ENCODE results near the gene ASCL2.
A peak's percentile ranks its signal among the peaks of the same experiment; 100 is the strongest.
"Not testable (repeated sequence)": the region's sequence is repeated elsewhere in the genome, so short reads cannot be mapped to it uniquely, and the experiment has no call there.

The ASCL2 gene

DNA sequence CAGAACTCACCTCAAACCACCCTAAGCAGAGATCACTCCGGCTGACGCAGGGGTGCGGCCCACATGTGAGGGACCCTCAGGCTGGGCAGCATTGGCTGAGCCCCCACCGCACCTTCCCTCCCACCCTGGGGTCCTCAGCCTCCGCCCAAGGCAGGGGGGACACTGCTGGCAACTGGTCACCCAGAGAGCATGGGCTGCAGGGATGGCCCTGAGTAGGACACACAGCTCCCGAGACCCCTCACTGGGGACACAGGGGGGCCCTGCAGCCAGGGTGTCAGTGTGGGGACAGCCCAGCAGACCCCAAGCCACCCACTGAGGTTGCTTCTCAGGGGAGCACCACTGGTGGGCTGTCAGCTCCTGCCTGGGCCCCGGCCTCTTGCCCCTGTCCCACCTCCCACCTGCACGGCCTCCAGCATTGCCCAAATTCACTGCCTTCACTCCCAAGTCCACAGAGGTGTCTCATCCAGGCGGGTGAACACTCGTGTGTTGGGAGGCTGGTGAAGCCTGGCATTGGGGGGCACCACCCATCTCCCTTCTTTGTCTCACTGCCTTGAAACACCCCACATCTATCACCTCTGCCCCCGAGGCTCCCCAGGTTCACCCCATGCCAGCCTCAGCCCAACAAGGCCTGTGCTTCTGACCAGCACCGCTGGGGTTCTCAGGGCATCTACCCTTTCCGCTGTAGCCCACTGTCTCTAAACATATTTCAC, 26.7 kb upstream of the ASCL2 start:
- FAIRE-seq, result no peak

DNA sequence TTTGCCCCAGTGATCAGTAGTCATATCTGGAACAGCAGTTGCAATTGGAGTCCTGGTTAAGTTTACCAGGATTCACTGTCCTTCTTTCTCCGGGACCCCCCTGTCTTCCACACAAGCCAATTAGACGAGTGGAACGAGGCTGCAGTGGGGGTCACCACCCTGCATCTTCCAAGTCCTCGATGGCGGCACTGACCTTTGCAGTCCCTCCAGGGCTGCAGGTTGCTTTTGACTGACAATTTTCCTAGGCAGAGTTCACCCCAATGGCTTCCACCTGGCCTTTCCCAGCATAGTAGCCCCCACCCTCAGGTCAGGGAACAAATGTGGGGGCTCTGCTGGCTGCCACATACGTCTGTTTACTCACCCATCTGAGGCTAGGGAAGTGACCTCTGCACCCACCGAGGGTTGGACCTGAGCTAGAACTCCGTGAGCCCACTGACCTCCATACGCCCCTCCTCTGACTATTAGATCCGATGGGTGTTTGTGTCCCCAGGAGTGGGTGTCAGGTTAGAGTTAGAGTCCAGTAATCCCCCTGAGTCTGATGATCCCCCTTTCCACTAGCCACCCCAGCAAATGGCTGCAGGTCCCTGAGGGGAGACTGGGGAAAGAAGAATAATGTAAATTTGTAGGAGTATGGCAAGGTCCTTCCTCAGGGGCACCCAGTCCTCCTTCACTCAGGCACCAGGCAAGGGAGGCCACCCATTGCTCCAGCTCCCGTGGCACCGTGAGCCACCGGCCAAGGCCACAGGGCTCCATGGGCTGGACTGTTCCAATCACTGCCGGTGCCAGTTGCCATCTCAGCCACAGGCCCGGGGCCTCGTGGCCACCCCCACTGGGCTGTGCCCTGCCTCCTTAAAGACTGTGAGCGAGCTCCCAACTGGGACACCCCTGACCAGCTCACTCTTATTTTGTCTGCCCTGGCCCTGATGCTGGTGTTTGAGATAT, 25.9 kb upstream of the ASCL2 start:
- FAIRE-seq, result no peak

- FAIRE-seq, result no peak
Measured at GRCh38 chr11:2294926-2295290, 24.5 kb upstream of the ASCL2 start.

GRCh38 chr11:2293984-2294925, 23.9 kb upstream of the ASCL2 start:
- no peak for FAIRE-seq

- no peak for FAIRE-seq
Measured at GRCh38 chr11:2293531-2293971, 23.2 kb upstream of the ASCL2 start.

DNA sequence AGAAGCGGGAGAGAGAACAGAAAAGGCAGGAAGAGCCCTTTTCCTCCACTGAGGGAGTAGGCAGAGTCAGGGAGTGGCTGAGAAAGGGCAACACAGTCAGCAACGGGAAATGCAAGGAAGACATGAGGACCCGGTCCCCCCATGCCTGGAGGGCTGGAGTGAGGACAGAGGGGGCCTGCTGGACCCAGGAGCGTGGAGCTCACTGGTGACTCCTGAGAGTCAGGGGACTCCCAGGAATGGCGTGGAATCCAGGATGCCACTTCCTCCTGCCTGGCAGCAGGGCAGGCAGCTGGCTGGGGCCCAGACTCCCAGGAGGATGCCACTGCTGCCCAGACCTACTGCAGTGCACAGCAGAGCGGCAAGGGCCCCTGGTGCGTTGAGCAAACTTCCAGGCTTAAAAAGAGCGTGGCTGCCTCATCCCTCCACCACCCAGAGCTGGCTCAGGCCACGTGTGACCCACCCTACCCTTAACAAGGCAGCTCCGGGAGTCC, 20.0 kb upstream of the ASCL2 start:
- FAIRE-seq, result no peak

- no peak for FAIRE-seq
Measured at GRCh38 chr11:2289859-2290258, 19.5 kb upstream of the ASCL2 start.

GRCh38 chr11:2289350-2289749, 19.0 kb upstream of the ASCL2 start:
- FAIRE-seq, result no peak

DNA sequence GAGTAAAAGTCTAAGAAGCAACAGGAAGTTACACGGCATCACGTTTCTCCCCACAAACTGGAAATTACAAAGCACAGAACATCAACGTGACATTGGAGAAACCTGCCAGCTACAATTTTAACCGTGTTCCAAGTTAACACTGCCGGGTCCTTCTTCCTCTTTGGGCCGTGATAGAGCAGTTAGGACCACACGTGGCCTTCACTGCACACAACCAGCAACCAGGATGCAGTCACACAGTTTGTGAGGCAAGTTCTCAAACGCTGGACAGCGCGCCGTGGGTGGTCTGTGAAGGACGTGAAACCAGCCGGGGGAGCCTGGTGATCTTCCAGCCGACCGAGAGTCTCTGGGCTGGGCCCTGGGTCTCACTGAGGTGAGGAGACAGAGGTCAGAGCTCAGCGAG, 16.7 kb upstream of the ASCL2 start:
- peak; percentile 54 for FAIRE-seq

- not testable (repeated sequence) for FAIRE-seq
Measured at GRCh38 chr11:2286350-2286749, 16.0 kb upstream of the ASCL2 start.

- peak; percentile 8 for FAIRE-seq
Measured at GRCh38 chr11:2280208-2280607, 9.8 kb upstream of the ASCL2 start.

GRCh38 chr11:2277933-2278523, 7.6 kb upstream of the ASCL2 start:
- no peak for FAIRE-seq

DNA sequence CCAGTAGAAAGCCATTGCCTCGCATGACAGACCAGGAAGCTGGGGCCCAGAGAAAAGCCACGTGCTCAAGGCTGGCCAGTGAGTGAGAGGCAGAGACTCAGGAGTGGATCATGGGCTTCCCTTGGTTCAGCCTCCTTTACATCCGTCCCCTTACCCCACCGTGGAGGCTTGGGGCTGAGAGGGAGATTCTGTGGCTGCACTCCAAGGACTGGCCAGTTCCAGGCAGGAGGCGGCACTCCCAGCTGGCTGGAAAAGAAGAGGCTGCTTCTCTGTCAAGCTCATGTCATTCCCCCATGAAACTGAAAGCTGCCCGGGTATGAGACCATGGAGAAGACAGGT, 6.6 kb upstream of the ASCL2 start:
- FAIRE-seq, result no peak

DNA sequence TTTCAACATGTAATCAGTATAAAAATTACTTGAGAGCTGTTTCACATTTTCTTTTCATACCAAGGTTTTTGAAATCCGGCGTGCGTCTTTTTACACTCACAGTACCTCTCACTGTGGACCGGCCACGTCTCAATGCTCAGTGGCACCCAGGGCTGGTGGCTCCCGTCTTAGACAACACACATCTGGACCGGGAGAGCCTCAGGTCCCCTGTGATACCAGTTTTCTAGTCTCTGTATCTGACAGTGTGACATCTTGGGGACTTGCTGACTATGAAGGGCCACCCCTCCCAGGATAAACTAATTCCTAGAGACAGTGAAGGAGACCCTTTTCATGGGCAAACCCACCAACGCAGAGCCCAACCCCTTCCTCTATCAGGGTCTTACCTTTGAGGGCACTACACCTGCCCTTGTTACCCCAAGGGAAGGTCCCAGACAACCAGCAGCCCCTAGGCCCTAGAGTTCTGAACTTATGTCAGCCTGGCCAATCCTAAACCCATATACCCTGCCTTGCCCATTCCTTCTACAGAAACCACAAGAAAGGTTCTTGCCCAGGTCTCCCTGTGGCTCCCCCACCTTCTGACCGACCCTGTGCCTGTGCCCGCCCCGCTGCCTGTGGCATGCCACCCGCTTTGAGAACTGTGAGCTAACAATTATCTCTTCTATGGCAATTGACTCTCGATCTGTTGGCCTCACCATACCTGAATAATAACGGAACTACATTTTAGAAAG, 6.1 kb upstream of the ASCL2 start:
- FAIRE-seq, result no peak

DNA sequence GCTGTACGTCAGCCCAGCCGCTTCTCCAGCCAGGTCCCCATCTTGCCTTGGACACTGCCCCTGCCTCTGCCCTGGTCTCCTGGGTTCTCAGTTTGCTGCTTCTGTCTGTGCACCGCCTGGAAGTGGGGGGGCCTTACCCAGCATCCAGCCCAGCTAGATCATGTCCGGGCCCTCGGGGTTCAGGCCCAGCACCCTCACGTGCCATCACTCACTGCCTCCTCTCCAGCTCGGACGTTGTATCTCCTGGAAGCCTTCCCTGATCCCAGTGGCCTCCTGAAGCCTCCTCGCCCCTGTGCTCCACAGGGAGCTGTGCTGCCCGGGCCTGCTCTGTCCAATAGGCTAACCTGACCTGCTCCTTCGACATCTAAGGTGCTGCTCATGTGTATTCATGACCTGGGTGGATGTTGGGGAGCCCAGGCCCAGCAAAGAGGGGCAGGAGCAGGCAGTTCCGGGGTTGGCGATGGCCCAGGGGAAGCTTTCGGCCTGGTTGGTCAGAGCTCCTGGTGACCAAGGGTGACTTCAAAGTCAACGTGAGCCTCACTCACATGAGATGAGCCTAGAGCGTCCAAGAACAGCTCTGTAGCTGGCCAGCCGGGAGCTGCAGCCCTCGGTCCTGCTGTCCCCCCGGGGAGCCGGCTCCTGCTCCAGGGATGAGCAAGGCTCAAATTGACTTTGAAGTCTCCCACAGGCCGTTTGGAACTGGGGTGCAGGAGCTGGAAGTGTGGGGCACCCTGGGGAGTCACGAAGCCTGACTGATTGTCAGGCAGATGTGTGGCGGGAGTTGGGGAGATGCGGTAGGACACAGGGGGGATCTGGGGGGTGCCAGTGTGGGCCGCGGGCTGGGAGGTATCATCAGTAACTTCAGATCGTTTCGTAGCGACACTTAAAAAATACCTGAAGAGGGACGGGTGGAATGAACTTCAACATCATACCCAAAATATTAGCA, 5.2 kb upstream of the ASCL2 start:
- no peak for FAIRE-seq

DNA sequence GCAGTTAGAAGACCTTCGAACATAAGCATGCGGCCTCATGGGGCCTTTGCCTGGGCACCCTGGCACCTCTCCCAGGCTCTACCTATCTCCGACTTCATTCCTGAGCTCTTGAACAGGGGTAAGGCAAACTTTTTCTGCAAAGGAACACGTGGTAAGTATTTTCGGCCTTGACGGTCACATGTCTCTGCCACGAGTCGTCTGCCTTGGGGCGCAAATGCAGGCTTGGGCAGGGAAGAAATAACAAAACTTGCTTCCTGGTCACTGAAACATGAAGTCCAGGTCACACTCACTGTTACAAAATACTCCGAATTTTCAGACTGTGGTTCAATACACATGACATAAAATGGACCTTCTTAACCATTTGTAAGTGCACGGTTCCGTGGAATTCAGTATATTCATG, 3.4 kb upstream of the ASCL2 start:
- FAIRE-seq, result no peak

DNA sequence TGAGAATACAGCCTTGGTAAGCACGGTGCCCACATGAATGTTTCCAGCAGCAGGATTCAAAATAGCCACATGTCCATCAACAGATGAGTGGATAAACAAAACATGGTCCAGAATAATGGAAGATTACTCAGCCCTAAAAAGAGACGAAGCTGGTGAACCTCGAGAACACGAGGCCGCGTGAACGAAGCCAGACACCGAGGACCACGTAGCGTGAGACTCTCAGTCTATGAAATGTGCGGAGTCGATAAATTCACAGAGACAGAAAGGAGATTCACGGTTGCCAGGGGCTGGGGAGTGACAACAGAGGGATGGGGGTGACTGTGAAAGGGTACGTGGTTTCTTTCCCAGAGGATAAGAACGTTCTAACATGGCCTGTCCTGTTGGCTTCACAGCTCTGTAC, 2.9 kb upstream of the ASCL2 start:
- FAIRE-seq, result no peak

GRCh38 chr11:2272946-2273280, 2.5 kb upstream of the ASCL2 start:
- no peak for FAIRE-seq

- no peak for FAIRE-seq
Measured at GRCh38 chr11:2272228-2272945, 2.0 kb upstream of the ASCL2 start.
